OCI-LY7 (cell line): ENCODE measurements around the gene GLB1L. TPM values are rescaled to one million over a fixed set of nuclear protein-coding genes. Genes with fewer than 3 reads are reported as not detected.

Experiments used
- BruUV-seq: library from RNA; stranded (reverse); fragments of 400-500 nt; replicated peaks from 2 replicates; lab custom pipeline; 2021; lab: Mats Ljungman, UMichigan
- CTCF ChIA-PET: fragments of 300-600 bp; sonication (Branson Sonifier 250); formaldehyde crosslinking; loops from one replicate; lab custom pipeline; 2022; ENCODE audit warnings: antibody characterized with exemption; ENCODE audit not compliant: unreplicated experiment; lab: Charles Lee
- POLR2A ChIA-PET: fragments of 300-600 bp; sonication (Branson Sonifier 250); formaldehyde crosslinking; loops from one replicate; lab custom pipeline; 2022; ENCODE audit warnings: antibody characterized with exemption; lab: Charles Lee
- DNase-seq: peaks from one replicate; pipeline ENCODE4 v3.0.0-alpha.2; 2015; ENCODE audit warnings: low spot score
- H2AFZ ChIP-seq: fragments of 200-600 bp; sonication (generic), shearing (Covaris generic); 2 replicates; pipeline ENCODE4 v1.6.1; 2014; ENCODE audit warnings: mild to moderate bottlenecking, antibody characterized with exemption, low read length, moderate library complexity
- H3K27ac ChIP-seq: fragments of 200-600 bp; sonication (generic); 2 replicates; pipeline ENCODE4 v1.5.1; 2014; ENCODE audit warnings: mixed run types, low read depth, mild to moderate bottlenecking, moderate library complexity, low read length, inconsistent platforms; ENCODE audit not compliant: poor library complexity, severe bottlenecking
- H3K36me3 ChIP-seq: fragments of 200-600 bp; sonication (generic); 2 replicates; pipeline ENCODE4 v1.6.1; 2014; ENCODE audit warnings: mild to moderate bottlenecking, antibody characterized with exemption, low read length, moderate library complexity, mixed read lengths; ENCODE audit not compliant: insufficient read depth
- H3K4me1 ChIP-seq: fragments of 200-600 bp; sonication (generic); 2 replicates; pipeline ENCODE4 v1.5.1; 2014; ENCODE audit warnings: mild to moderate bottlenecking, low read length; ENCODE audit not compliant: insufficient read depth, poor library complexity, severe bottlenecking
- H3K4me2 ChIP-seq: fragments of 200-600 bp; sonication (generic); 2 replicates; pipeline ENCODE4 v1.6.1; 2014; ENCODE audit warnings: mild to moderate bottlenecking, low read length
- H3K4me3 ChIP-seq: fragments of 200-600 bp; sonication (generic); 2 replicates; pipeline ENCODE4 v1.5.1; 2014; ENCODE audit warnings: mild to moderate bottlenecking, low read depth, low read length; ENCODE audit not compliant: poor library complexity, severe bottlenecking
- H3K79me2 ChIP-seq: fragments of 200-600 bp; sonication (generic); 2 replicates; pipeline ENCODE4 v1.6.1; 2016; ENCODE audit warnings: low read depth, mild to moderate bottlenecking, low read length, moderate library complexity, mixed read lengths; ENCODE audit not compliant: insufficient read depth
- H3K9me2 ChIP-seq: fragments of 200-600 bp; sonication (generic); 2 replicates; pipeline ENCODE4 v1.6.1; 2016; ENCODE audit warnings: mild to moderate bottlenecking, low read length, mixed read lengths; ENCODE audit not compliant: insufficient read depth
- H3K9me3 ChIP-seq: fragments of 200-600 bp; sonication (generic); 2 replicates; pipeline ENCODE4 v1.6.1; 2014; ENCODE audit warnings: mild to moderate bottlenecking, mixed run types, low read length, mixed read lengths
- H4K20me1 ChIP-seq: fragments of 200-600 bp; sonication (generic); 2 replicates; pipeline ENCODE4 v1.6.1; 2014; ENCODE audit warnings: mild to moderate bottlenecking, antibody characterized with exemption, low read length, moderate library complexity, mixed read lengths; ENCODE audit not compliant: insufficient read depth
- EZH2phosphoT487 ChIP-seq: fragments of 200-600 bp; sonication (generic); IDR thresholded peaks from 2 replicates; pipeline ENCODE4 v1.6.1; 2018; ENCODE audit warnings: low read depth, borderline replicate concordance, mild to moderate bottlenecking, mixed run types, antibody characterized with exemption, low read length, moderate library complexity, mixed read lengths
- intact Hi-C: fragments of 100-400 bp; cut with micrococcal nuclease; formaldehyde crosslinking; loops from one replicate; pipeline ENCODE4 v1.10.0; 2022; ENCODE audit not compliant: unreplicated experiment
- total RNA-seq, 2 experiments: library from RNA; depleted of rRNA in 1 of 2; stranded (reverse); fragments of >200 nt in 1 of 2; shearing (Covaris generic) in 1 of 2; gene quantifications; 2 replicates each; pipeline ENCODE4 v1.2.3, GENCODE V29; 2014 to 2022
- TF ChIP-seq, protein P1 (sequence below): fragments of 200-600 bp; sonication (generic); conservative IDR thresholded peaks from 2 replicates; pipeline ENCODE4 v1.5.1; 2014; ENCODE audit warnings: mild to moderate bottlenecking, antibody characterized with exemption, low read length, moderate library complexity, mixed read lengths

The GLB1L gene
- total RNA-seq, 2 experiments from 2014 or later = 6.9 to 8.6 TPM

DNA sequence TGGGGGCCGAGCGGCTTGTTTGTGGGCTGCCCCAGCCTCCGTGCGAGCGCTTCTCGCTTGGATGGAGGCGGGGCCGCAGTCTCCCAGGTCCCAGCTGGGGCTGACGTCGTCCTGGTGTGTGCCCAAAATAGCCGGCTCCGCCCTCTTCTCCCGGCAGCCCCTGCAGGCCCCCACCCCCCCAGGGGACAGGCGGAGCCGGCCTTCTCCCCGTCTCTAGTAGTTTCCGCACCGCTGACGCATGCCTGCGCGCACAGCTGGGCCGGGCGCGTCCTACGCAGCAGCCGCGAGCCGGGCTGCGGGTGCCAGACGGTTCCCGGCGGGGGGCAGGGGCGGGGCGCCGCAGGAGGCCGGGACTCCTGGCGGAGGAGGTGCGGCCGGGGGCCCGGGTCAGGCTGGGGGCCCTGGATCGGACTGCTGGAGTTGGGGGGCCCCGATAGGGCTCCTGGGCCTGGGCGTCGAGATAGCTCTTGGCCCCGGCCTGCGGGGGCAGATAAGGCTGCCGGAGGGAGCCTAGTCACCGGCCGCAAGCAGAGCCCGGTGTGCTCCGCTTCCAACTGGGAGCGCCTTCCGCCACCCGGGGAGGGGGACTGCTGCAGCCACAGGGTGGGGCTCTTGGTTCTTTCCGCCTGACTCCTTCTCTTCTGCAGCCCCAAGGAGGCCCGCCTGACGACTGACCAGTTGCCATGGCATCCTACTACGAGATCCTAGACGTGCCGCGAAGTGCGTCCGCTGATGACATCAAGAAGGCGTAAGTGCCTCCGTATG lies 34.1 kb upstream of the GLB1L start, which contains the start of gene DNAJB2:
Gene DNAJB2 (plus strand): TSS at position 216 of the 765 bp plus-strand sequence. CDS start 468 bp downstream, at position 684.
- TF ChIP-seq, protein P1, sequence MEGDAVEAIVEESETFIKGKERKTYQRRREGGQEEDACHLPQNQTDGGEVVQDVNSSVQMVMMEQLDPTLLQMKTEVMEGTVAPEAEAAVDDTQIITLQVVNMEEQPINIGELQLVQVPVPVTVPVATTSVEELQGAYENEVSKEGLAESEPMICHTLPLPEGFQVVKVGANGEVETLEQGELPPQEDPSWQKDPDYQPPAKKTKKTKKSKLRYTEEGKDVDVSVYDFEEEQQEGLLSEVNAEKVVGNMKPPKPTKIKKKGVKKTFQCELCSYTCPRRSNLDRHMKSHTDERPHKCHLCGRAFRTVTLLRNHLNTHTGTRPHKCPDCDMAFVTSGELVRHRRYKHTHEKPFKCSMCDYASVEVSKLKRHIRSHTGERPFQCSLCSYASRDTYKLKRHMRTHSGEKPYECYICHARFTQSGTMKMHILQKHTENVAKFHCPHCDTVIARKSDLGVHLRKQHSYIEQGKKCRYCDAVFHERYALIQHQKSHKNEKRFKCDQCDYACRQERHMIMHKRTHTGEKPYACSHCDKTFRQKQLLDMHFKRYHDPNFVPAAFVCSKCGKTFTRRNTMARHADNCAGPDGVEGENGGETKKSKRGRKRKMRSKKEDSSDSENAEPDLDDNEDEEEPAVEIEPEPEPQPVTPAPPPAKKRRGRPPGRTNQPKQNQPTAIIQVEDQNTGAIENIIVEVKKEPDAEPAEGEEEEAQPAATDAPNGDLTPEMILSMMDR = no peak
- TF ChIP-seq EZH2phosphoT487 = no peak
- BruUV-seq = no TSS peak
- Histone ChIP-seq H3K4me3 (peak within 1 kb of the TSS; percentile 83), H4K20me1 (peaks cover 5% of the 10 kb centered on the region), H3K36me3 (peaks cover 39% of the 10 kb centered on the region), H3K4me2 (peak within 1 kb of the TSS; percentile 81), H3K4me1 (peaks cover 39% of the 10 kb centered on the region), H3K9me2 (no peaks in the 10 kb centered on the region), H2AFZ (peak within 1 kb of the TSS; percentile 74), H3K9me3 (no peaks in the 10 kb centered on the region), H3K27ac (peak within 1 kb of the TSS; percentile 90), H3K79me2 (peaks cover 19% of the 10 kb centered on the region; the same call in 1 of the 2 replicates)
- peak; percentile 99 for DNase-seq
- POLR2A ChIA-PET = interaction anchor here (0.6 to 3.4 kb wide), 9 partner anchors 12 to 128 kb away, joined by 3 to 21 read pairs (median 4); partner anchors contain the start of genes GLB1L, STK16 and ZFAND2B
- CTCF ChIA-PET = interaction anchor here (0.6 to 3.0 kb wide), 5 partner anchors 9 to 886 kb away, joined by 3 to 13 read pairs (median 7); partner anchors contain the start of genes TUBA4A and TUBA4B
- intact Hi-C loops = loop anchor here (1.0 to 10.0 kb wide), 7 partner anchors 16 to 395 kb away; partner anchors contain the start of genes ANKZF1, ATG9A, NHEJ1 and TUBA4A

DNA sequence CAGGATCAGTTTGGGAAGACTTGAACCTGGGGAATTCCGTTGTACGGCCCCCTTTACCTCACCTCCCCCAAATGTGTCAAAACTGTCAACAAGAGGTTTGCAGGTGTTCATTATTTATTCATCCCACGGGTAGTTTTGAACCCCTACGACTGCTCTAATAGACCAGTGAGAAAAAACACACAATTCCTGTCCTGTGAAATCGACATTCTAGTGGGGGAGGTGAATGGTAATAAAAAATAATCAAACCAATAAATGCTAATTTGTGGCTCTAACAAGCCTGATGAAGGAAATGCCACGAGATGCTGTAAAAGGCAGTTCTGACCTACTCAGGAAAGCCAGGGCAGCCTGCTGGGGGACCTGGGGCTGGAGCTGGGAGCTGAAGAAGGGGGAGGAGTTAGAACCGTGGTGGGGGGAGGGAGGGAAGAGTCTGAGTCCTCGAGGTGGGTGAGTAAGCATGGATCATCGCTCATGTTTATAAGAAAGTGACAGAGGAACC lies 33.5 kb upstream of the GLB1L start:
- Histone ChIP-seq H3K9me3 (no peaks in the 10 kb centered on the region), H3K79me2 (peaks cover 19% of the 10 kb centered on the region; the same call in 1 of the 2 replicates), H3K36me3 (peaks cover 34% of the 10 kb centered on the region), H4K20me1 (peaks cover 5% of the 10 kb centered on the region), H3K9me2 (no peaks in the 10 kb centered on the region), H3K4me1 (peaks cover 39% of the 10 kb centered on the region), H3K4me3 (peak overlapping the region; percentile 83), H3K4me2 (peak overlapping the region; percentile 81), H3K27ac (peak overlapping the region; percentile 90), H2AFZ (peak overlapping the region; percentile 74; the same call in 1 of the 2 replicates)
- TF ChIP-seq, protein P1 = no peak
- TF ChIP-seq EZH2phosphoT487 = no peak
- CTCF ChIA-PET = interaction anchor here (0.6 to 3.0 kb wide), 6 partner anchors 8 to 885 kb away, joined by 3 to 13 read pairs (median 8); partner anchors contain the start of genes TUBA4A and TUBA4B
- no TSS peak for BruUV-seq
- POLR2A ChIA-PET = interaction anchor here (0.6 to 3.4 kb wide), 14 partner anchors 13 to 363 kb away, joined by 3 to 21 read pairs (median 4); partner anchors contain the start of genes DNPEP, GLB1L, STK16 and TUBA4A
- intact Hi-C loops = loop anchor here (1.0 to 10.0 kb wide), 7 partner anchors 17 to 394 kb away; partner anchors contain the start of genes ANKZF1, ATG9A, NHEJ1 and TUBA4A
- DNase-seq = peak; percentile 59
